ENCODE data around the gene HOXA9.

Gene HOXA9

DNA sequence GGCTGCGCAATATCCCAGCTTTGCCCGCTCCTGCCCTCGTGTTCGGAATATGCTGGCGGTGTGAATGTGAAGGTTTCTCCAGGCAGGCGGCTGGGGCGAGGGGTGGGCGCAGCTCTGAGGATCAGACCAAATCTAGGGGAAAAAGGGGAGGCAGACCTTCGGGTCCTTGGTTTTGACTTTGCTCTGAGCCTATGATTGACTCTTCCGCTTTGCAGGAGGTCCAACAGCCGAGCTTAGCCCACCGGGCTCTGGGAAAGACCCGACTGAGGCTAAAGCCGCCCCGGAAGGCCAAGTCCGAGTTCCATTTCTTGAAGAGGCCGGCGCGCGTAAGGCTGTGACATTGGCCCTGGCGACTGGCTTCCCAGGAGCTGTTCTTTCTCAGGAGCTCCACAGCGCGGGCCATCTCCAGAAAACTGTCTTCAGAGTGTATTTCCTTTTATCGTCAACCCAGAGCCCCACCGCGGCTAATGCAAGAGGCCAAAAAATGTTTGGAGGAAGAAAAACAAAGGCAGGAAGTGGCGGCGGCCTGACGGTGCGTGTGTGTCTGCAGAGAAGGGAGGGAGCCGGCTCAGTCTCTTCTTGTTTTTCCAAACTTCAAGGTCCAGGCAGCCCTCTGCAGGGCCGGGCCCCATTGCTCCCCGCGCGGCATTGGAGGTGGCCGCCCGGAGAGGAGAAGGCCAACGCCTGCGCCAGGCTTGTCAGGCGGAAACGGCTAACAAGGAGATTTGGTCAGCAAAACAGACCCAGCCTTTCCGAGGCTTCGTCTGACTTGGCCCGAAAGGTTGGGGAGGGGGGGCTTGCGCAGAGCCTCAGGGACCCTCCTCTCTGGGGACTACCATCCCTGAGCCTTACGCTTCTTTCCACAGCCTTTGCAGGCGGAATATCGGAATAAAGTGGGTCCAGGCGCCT is 23.3 kb upstream of the HOXA9 start:
- DNase-seq (ENCODE audit: insufficient read length, low spot score) (no peak), FAIRE-seq (no peak)

DNA sequence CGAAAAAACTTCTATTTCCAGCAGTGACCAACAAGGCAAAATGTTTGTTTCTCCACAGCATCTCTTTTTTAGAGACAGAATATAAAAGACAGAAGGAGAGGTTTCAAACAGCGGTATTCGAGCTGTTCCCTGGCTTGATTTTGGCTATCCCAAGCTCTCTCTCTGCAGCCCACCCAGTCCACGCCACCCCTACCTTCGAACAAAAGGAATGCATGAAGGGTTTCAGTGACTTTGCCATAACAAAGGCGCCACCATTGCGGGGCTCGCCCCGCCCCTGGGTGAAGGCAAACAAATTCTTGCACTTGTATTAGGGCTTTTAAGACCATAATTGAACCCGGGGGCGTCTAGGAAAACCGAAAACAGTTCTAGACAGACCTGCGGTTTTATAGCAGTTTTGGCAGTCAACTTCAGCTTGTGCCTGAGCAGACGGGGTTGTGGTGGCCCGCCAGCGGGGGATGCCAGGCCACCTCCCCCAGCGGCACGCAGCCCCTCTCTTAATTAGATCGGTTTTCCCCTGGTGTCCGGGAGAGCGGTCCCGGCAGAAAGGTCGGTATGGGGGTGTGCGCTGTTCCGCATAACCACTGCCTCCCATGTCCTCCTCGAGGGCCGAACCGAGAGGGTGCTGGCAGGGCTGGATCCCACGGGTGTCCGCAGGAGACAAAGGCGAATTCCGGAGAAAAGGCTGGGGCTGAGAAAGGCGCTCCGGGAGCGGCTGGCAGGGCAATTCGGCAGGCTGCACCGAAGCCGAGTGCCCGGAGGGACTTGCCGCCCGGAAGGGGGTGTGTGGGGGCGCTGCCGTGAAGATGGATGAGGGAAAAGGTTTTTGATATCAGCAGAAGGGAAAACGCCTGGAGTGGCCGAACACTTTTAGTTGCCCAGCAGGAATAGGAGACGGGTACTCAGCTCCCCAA is 22.4 kb upstream of the HOXA9 start:
- no peak for DNase-seq (ENCODE audit: insufficient read length, low spot score)
- no peak for FAIRE-seq

DNA sequence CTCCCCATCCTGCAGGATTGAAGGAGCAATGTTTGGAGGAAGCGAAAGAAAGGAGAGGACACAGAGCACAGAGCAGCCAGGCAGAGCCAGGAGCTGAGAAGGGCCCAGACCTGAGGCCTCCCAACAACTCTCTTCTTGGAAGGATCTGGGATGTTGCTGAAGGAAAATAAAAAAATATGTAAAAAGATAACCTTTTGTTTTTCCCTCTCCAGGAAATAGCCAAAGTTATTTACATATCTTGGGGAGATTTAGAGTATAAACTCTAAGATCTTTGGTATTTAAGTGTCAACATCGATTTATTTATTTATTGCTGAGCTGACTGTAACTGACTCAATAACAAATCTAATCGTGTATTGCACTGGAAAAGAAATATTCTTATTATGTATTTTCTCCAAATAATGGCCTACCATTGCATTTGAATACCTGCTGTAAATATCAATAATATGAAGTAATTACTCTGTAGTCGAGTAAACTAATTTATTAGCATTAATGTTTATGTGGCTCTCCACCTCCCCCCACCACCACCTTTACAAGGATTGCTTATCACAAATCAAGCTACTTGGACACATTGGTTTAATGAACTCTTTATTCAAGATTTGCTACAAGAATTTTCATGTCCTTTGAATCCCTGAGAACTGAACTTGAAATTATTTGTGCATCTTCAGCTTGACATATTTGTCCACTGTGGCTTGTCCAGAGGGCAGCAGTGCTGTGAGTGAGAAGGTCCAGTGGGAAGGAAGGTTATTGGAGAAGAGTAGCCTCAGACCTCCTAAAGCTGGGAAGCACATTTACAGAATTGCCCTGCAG is 21.5 kb upstream of the HOXA9 start:
- FAIRE-seq (no peak), DNase-seq (ENCODE audit: insufficient read length, low spot score) (no peak)

DNA sequence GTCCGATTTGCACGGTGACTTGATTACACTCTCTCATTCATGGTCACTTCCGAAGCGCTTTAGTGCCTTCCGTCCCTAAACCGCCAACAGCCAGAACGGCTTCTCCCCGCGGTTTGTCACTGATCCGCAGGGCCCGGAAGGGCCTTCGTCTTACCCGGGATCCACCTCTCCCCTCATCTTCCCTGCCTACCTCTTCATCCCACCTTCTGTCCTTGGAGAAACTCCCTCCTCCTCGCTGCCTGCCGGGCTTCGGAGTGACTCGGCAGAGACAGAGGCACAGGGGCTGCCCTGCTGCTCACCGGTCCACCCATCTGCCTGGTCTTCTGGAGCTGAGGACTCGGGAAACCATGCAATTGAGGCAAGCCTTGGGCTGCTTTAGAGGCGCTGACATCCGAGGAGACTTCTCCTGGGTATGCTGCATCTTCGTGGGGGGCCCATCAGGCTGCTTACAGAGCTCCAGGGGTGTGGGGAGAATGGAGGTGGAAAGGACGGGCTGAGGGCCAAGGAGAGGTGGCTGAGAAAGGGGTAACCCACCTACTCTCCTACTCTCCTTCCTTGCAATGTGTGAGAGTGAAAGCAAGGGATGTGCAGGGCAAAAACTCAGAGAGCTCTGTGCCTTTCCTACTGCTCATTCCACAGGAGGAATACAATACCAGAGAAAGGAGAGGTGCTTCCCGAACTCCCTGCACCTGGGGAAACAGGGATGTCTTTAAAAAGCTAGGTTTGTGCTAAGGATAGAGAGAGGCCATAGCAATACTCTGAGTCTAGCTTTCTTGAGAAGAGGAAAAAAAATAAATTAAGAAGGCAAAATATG is 20.7 kb upstream of the HOXA9 start:
- no peak for FAIRE-seq
- no peak for DNase-seq (ENCODE audit: insufficient read length, low spot score)

DNA sequence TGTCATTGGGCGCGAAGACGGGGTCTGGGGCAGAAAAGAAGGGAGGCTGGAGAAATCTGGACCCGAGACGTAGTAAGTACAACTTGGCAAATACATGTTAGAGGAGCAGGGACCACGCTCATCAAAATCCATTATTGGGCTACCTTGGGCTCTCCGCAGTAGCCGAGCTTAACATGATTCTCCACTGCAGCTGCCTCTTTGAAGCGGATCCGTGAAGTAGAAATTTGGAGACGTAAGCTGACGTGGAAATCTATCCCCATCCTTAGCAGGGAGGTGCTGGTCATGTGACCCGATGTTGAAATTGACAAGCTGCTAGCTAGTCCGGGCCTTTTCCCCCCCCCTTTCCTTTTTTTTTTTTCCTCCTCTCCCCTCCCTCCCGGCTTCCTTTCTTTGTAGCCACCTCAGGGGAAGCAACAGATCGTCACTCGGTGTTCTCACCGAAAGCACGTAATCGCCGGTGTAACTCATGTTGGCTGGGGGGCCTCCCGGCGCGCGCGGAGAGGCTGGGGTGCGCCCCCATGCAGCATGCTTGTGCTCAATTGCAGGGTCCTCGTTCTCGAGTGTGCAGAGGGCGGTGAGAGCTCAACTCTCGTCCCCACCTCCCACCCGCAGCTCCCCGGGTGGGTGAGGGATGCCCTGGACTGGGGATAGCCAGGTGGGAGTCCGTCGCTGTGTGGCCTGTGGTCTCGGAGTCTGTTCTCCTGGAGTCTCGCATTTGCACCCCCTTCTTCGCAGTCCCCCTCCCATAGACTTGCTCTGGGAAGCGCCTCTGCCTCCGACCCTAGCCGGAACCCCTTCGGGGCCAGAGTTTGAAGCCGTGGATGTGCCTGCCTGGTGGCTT is 19.9 kb upstream of the HOXA9 start, which contains the start of gene HOXA11:
Gene HOXA11, minus strand, starts transcription at position 220 of the 841 bp plus-strand sequence. Its CDS starts 88 bp downstream, at position 132.
- FAIRE-seq (peak; percentile 26), DNase-seq (ENCODE audit: insufficient read length, low spot score) (no peak)

DNA sequence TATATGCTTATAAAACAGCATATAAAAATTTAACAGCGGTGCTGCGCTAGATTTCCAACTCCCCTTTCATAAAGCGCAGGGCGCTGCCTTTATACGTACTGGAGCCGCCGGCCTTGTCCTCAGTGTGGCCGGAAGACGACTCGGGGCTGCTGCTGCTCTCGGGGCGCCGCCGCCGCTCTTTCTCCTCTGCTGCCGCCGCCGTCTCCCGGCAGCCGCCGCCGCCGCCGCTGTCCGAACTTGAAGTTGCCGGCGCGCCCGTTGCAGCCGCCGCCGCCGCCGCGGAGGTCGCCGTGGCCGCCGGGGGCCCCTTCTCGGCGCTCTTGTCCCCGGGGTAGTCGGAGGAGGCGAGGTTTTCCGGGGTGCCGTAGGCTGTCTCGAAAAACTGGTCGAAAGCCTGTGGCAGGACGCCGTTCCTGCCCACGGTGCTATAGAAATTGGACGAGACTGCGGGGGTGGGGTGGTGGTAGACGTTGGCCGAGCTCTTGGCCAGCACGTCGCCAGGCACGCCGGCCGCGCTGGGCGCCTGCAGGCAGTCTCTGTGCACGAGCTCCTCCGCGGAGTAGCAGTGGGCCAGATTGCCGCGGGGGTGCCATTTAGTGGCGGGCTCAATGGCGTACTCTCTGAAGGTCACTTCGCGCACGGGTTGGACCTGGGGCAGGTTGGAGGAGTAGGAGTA is 19.1 kb upstream of the HOXA9 start:
- FAIRE-seq (no peak), DNase-seq (ENCODE audit: insufficient read length, low spot score) (no peak)

DNA sequence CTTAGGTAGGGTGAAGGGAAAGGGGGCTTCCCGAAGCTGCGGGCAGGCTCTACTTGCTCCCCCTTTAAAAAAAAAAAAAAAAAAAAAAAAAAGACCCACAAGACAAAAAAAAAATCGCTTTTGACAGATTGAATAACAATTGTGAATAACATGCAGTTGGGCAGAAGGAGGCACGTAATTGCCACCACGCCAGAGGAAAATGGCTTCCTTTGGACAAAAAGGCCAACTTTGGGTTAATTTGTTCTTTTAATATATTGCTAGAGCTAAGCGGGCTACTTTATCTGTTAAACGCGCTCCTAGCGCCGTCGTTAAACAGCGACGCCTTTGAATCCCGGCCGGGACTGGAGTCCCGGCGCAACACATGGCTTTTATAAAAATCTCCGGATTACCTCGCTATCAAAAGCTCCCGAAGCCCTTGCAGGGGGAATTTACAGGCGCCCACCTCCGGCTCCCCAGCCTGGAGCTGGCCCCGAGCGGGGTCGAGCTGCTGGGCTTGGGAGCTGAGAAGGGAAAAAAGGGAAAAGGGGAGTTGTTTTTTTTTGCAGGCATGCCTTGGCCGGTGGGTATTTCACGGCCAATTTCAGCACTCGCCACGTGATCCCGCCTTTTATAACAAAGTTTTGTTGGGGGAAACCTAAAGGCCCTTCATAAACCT is 18.5 kb upstream of the HOXA9 start:
- no peak for FAIRE-seq

DNA sequence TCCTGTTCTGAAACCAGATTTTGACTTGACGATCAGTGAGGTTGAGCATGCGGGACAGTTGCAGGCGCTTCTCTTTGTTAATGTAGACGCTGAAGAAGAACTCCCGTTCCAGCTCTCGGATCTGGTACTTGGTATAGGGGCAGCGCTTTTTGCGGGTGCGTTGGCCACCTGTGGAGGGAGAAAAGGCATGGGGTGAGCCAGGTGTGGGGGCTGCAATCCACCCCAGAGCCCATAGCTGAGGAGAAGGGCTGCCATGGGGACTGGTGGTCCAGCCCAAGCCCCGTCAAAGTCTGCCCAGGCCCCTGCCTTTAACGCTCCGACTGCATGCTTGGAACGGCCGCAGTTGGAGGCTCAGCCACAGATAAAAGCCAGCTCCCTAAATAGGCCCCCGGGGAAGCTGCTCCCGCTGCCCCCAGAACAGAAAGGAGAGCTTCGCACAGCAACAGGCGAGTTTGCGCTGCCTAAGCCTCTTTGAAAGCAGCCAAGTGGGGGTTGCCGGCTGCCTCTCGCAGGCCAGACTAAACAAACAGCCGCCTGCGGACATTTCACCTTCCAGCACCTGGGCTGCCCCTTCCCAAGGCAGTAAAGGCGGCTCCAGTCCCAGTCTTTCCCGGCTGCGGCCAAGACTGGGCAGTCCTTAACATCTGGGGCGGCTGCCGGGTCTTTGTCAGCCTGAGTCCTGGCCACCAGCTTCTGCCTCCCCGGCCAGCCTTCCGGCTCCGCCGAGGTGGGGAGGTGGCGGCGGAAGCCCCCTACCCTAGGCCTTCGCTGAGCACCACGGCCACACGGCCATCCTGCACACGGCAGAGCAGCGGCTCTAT is 17.7 kb upstream of the HOXA9 start:
- DNase-seq (ENCODE audit: insufficient read length, low spot score) (no peak), FAIRE-seq (no peak)

More for the DNA sequence above, 18.5 kb upstream of the HOXA9 start:
- no peak for DNase-seq (ENCODE audit: insufficient read length, low spot score)

DNA sequence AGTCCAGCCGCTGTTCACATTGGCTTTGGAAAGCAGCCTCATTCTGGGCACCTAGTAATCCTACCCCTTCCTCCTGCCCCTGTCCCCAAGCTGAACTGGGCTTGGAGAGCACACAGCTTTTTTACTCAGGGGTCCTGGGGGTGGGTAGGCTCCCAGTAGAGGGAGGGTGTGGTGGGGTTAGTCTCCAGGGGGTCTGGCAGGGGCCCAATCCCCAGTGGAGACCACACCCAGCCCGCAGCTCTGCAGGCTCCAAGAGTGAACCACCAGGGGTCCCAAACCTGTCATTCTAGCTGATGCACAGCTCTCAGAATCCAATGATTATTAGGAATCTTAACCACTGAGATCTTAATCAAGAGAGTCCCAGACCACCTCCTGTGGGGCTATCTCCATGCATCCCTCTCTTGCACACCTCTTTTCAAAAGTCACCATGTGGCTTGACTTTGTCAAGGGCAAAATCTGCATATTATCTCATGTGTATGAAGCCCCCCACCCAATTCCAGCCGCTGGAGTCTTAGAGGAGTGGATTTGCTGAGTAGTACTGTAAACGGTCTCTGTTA is 17.0 kb upstream of the HOXA9 start:
- no peak for DNase-seq (ENCODE audit: insufficient read length, low spot score)
- FAIRE-seq: no peak

DNA sequence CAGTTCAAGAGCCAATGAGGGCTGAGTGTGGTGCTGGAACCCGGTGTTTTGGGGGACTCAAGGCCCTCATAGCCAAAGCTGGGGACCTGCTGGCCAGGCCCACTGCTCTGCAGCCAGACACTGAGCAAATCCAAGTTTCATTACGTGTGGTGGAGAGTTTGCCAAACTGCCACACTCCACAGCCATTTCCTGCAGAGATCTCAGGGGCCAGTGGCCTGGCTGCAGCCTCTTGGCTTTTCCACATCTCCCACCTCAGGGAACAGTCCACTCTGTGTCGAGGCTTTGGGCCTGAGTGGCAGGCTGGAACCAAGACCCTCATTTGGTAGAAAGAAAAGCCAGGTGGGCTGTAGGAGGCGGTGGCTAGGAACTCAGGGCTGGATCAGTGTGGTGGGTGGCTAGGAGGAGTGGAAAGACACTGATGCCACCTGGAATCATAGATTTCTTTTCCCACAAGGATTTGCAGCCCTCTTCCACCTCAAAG is 16.5 kb upstream of the HOXA9 start:
- no peak for FAIRE-seq
- no peak for DNase-seq (ENCODE audit: insufficient read length, low spot score)

DNA sequence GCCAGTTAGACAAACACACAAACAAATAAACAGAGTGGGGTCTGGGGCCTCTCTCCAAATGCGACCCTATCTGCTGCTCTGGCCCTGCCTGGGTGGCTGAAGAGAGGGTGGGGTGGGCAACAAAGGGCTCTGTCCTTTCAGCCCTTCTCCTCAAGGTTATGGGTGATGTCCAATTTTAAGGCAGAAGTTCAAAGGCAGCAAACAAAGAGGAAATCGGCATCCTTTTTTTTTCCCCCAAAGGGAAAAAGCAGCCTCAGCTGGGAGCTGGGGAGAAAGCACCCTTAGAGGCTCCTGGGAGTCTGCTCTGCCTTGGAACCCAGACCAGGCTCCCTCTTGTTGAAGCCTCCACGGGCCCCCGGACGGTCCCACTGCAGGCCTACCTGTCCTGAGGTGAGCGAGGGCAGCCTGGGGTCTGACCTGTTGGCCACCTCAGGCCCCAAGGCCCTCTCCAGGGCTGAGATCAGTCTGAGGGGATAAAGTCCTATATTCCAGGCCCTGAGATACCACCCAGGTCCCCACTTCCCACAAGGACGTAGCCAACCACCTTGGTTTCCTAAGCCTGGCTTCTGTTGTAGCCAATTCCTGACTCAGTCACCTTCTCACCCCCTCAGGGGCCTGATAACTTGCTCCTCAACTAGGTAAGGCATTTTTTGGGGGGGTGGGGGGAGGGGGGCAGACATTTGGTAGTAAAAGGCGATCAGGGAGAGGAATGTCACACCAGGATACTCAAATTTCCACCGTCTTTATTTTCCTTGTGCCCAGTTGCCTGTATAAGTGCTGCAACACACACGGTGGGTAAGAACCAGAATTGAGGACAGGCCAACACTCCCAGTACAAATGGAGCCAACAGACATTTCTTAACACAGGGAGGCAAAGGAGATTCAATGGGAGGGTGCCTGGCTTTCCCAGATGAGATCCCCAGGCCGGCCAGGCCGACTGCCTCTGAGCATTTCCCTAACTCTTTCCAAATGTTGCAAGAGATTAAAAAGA is 15.4 kb upstream of the HOXA9 start:
- FAIRE-seq (no peak), DNase-seq (ENCODE audit: insufficient read length, low spot score) (no peak)

DNA sequence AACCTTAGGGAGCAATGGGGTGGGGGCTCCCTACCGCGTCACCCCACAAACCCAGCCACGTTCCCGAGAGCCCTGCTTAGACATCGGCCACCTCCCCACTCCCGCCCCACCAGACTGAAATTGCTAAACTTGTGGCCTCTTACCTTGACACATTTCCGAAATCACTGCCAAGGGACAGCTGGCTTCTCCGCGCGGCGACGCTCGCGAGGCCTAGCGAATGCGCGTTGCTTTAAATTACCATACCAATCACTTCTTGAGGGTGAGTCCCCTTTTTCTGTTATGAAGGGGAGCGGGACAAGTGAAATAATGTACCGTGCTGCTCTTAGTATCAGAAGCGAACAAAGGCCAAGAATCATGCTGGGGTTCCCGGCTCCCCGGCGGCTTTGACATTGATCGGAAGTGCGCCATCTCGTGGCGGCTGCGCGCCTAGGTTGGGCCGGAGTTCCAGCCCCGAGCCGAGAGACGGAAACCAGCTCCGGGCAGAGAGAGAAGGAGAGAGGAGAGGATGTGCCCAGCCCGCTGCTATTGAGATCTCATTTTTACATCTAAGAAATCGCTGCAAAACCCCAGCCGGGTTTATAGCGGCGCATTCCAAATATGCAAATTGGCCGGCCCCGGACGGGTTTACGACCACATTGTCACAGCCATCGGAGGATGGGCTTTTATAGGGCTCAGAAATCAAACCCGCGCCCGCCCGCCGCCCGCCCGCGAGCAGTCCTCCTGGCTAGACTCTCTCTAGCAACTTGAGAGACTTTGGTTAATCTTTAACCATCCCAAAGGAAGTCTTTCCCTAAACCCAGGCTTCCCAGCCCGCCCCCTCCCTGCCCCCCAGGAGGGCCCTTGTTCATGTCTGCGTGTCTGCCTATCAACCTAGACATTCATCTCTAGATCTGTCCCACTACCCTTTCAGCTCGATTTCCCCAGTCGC is 14.4 kb upstream of the HOXA9 start:
- FAIRE-seq (peak; percentile 21), DNase-seq (ENCODE audit: insufficient read length, low spot score) (peak; percentile 75)

DNA sequence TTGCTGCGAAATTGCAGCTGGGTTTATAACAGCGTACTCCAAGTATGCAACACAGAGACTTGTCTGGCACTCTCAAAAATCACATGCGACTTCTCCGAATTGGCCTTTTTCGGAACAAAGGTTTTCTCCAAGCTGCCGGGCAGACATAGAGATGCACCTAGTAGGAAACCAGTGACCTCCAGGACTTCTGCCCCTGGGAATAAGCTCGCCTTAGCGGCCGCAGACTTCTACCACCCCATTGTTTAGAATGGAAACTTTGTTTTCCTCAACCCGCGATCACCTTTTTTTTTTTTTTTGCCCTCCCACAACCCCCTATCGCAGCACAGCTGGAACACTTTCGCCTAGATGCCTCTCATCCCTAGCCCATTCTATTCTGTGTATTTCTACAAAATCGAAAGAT is 13.7 kb upstream of the HOXA9 start:
- DNase-seq (ENCODE audit: insufficient read length, low spot score) (no peak), FAIRE-seq (no peak)

DNA sequence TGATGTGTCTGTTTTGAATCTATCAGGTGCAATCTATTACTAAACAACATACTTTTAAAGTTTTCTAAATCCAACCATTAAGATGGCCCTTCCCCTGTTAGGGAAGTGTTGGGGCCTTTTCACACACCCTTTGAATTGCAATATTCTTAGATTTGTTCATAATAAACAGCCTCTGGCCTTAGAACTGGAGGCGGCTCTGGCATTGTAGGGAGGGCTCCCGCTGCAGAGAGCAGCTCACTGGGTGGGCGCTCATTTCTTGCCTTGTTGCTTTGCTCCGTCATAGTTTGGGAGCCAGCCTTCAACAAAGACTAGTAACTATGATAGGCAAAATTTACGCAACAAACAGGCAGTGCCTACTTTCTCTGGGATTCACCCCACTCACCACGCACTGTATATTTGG is 13.0 kb upstream of the HOXA9 start:
- DNase-seq (ENCODE audit: insufficient read length, low spot score): no peak
- FAIRE-seq: no peak

All from GM19239 (cell line).